ENCODE data around the gene DNAJC7.

Gene DNAJC7

GRCh38 chr17:41959030-41959335 lies 58.3 kb downstream of the DNAJC7 start:
- H3K4me3 ChIP-seq (ENCODE audit: low read depth, low read length), result no peak overlapping the region
- no peaks in the 10 kb centered on the region for H3K9me3 ChIP-seq
- TF ChIP-seq CTCF (IDR thresholded peaks at IDR 0.05; ENCODE audit: low read depth, low read length), result no peak
- DNase-seq, result no peak
- peaks cover 4% of the 10 kb centered on the region; the same call in 1 of the 2 replicates for H3K36me3 ChIP-seq
- H3K4me1 ChIP-seq, result peaks cover 4% of the 10 kb centered on the region; the same call in 1 of the 2 replicates
- no peaks in the 10 kb centered on the region for H3K27me3 ChIP-seq

GRCh38 chr17:41957869-41958439 lies 59.3 kb downstream of the DNAJC7 start:
- DNase-seq, result no peak

GRCh38 chr17:41957031-41957868 lies 60.0 kb downstream of the DNAJC7 start:
- no peaks in the 10 kb centered on the region for H3K27me3 ChIP-seq
- peaks cover 4% of the 10 kb centered on the region; the same call in 1 of the 2 replicates for H3K4me1 ChIP-seq
- peaks cover 4% of the 10 kb centered on the region; the same call in 1 of the 2 replicates for H3K36me3 ChIP-seq
- H3K9me3 ChIP-seq, result no peaks in the 10 kb centered on the region
- no peak overlapping the region for H3K4me3 ChIP-seq (ENCODE audit: low read depth, low read length)
- TF ChIP-seq CTCF (IDR thresholded peaks at IDR 0.05; ENCODE audit: low read depth, low read length), result no peak
- DNase-seq, result no peak

More at GRCh38 chr17:41957869-41958439, 59.3 kb downstream of the DNAJC7 start:
- no peak overlapping the region for H3K4me3 ChIP-seq (ENCODE audit: low read depth, low read length)
- H3K27me3 ChIP-seq, result no peaks in the 10 kb centered on the region
- peaks cover 4% of the 10 kb centered on the region; the same call in 1 of the 2 replicates for H3K36me3 ChIP-seq
- TF ChIP-seq CTCF (IDR thresholded peaks at IDR 0.05; ENCODE audit: low read depth, low read length), result no peak
- H3K4me1 ChIP-seq, result peaks cover 4% of the 10 kb centered on the region; the same call in 1 of the 2 replicates
- H3K9me3 ChIP-seq, result no peaks in the 10 kb centered on the region

- no peaks in the 10 kb centered on the region for H3K9me3 ChIP-seq
Observed at GRCh38 chr17:41956522-41956921, 60.7 kb downstream of the DNAJC7 start.

GRCh38 chr17:41948762-41949460 lies 68.3 kb downstream of the DNAJC7 start:
- Histone ChIP-seq H3K36me3 (peaks cover 4% of the 10 kb centered on the region; the same call in 1 of the 2 replicates), H3K4me1 (no peaks in the 10 kb centered on the region)
- TF ChIP-seq CTCF (IDR thresholded peaks at IDR 0.05; ENCODE audit: low read depth, low read length), result no peak

More at GRCh38 chr17:41956522-41956921, 60.7 kb downstream of the DNAJC7 start:
- no peak for DNase-seq
- TF ChIP-seq CTCF (IDR thresholded peaks at IDR 0.05; ENCODE audit: low read depth, low read length), result no peak
- Histone ChIP-seq H3K36me3 (peaks cover 4% of the 10 kb centered on the region; the same call in 1 of the 2 replicates), H3K4me3 (ENCODE audit: low read depth, low read length) (no peak overlapping the region), H3K4me1 (peaks cover 4% of the 10 kb centered on the region; the same call in 1 of the 2 replicates), H3K27me3 (no peaks in the 10 kb centered on the region)

More at GRCh38 chr17:41948762-41949460, 68.3 kb downstream of the DNAJC7 start:
- DNase-seq, result no peak
- Histone ChIP-seq H3K4me3 (ENCODE audit: low read depth, low read length) (no peak overlapping the region), H3K27me3 (no peaks in the 10 kb centered on the region), H3K9me3 (no peaks in the 10 kb centered on the region)
